ENCODE data around the gene KDM1B. TPM values are rescaled to one million over a fixed set of nuclear protein-coding genes. Genes with fewer than 3 reads are reported as not detected.

KDM1B gene
- total and polyA plus RNA-seq, 2 donors (not counting 1 experiment from before 2014, with no cell fraction given) = 12.0 to 26.1 TPM

DNA sequence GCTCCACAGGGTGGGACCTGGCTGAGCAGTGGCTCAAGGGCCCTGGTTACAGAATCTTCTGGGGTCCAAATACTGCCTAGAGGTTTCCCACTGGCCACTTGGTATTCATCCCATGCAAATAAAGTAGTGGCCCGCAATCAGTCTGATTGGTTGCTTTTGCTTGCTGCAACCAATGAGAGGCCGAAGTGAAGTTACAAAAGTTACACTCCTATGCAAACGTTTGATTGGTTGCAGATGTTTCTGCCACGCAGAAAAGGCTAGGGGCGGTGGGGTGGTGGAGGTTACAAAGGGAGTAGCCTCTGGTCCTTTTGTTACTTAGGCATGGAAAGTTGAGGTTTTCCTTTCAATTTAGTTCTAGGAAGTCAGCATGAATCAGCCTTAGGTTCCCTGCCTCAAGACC lies 29.1 kb upstream of the KDM1B start:
- no peak overlapping the region for H3K4me2 ChIP-seq (ENCODE audit: extremely low read depth, insufficient read depth, low read length)
- no peaks in the 10 kb centered on the region for H3K9me3 ChIP-seq (ENCODE audit: control insufficient read depth, insufficient read depth, low read depth, low read length)
- no peaks in the 10 kb centered on the region for H3K79me2 ChIP-seq (ENCODE audit: control insufficient read depth, insufficient read depth, low read length)
- no peaks in the 10 kb centered on the region for H3K36me3 ChIP-seq (ENCODE audit: control insufficient read depth, insufficient read depth, low read length)
- H3K27ac ChIP-seq (ENCODE audit: insufficient read depth, low read length) = no peak overlapping the region
- no peak for TF ChIP-seq EZH2 (IDR thresholded peaks at IDR 0.05; ENCODE audit: low read length, missing control alignments)
- TF ChIP-seq, protein P1, sequence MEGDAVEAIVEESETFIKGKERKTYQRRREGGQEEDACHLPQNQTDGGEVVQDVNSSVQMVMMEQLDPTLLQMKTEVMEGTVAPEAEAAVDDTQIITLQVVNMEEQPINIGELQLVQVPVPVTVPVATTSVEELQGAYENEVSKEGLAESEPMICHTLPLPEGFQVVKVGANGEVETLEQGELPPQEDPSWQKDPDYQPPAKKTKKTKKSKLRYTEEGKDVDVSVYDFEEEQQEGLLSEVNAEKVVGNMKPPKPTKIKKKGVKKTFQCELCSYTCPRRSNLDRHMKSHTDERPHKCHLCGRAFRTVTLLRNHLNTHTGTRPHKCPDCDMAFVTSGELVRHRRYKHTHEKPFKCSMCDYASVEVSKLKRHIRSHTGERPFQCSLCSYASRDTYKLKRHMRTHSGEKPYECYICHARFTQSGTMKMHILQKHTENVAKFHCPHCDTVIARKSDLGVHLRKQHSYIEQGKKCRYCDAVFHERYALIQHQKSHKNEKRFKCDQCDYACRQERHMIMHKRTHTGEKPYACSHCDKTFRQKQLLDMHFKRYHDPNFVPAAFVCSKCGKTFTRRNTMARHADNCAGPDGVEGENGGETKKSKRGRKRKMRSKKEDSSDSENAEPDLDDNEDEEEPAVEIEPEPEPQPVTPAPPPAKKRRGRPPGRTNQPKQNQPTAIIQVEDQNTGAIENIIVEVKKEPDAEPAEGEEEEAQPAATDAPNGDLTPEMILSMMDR (conservative IDR thresholded peaks at IDR 0.05 in 1 of 2, IDR thresholded peaks at IDR 0.05 in 1 of 2; ENCODE audit: low read depth in 1 of 2, low read length in 2 of 2) = no peak
- H2AFZ ChIP-seq (ENCODE audit: low read length) = peak overlapping the region; percentile 10
- no peaks in the 10 kb centered on the region for H3K27me3 ChIP-seq (ENCODE audit: control insufficient read depth, insufficient read depth, low read length)
- no peak overlapping the region for H3K4me3 ChIP-seq (replicated peaks in 1 of 4; ENCODE audit: control extremely low read depth in 1 of 4, insufficient read depth in 1 of 4, low read depth in 3 of 4, low read length in 4 of 4)
- DNase-seq (ENCODE audit: low read depth in 2 of 2) = peak; percentile 5 to 15
- no peak overlapping the region for H3K9ac ChIP-seq (ENCODE audit: insufficient read depth, low read length)
- no peaks in the 10 kb centered on the region for H4K20me1 ChIP-seq (ENCODE audit: control insufficient read depth, extremely low read depth, insufficient read depth, low read length)
- H3K4me1 ChIP-seq (ENCODE audit: control insufficient read depth, extremely low read depth, insufficient read depth, low read length) = peaks cover 4% of the 10 kb centered on the region

DNA sequence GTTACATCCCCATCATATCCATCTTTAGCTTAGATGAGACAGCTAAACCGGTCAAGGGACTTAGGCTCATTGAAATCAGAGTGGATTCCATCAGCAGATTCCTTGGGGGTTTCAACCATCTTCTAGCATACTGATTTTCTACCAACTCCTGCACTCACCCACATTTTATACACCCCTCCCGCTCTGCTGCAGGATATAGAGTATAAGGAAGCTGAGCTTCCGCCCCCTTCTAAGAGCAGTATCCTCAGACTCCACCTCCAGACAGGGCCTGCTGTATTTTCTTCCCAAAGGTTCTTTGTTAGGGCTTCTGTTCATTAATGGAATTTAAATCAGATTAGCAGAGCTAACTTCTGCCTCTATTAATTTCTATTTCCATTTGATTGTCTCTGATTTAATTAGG lies 22.9 kb upstream of the KDM1B start:
- TF ChIP-seq, protein P1 (conservative IDR thresholded peaks at IDR 0.05 in 1 of 2, IDR thresholded peaks at IDR 0.05 in 1 of 2; ENCODE audit: low read depth in 1 of 2, low read length in 2 of 2) = no peak
- no peak for TF ChIP-seq EZH2 (IDR thresholded peaks at IDR 0.05; ENCODE audit: low read length, missing control alignments)
- H3K4me3 ChIP-seq (replicated peaks in 1 of 4; ENCODE audit: control extremely low read depth in 1 of 4, insufficient read depth in 1 of 4, low read depth in 3 of 4, low read length in 4 of 4) = no peak overlapping the region
- no peak overlapping the region for H3K4me2 ChIP-seq (ENCODE audit: extremely low read depth, insufficient read depth, low read length)
- H3K27ac ChIP-seq (ENCODE audit: insufficient read depth, low read length) = no peak overlapping the region
- no peaks in the 10 kb centered on the region for H3K9me3 ChIP-seq (ENCODE audit: control insufficient read depth, insufficient read depth, low read depth, low read length)
- no peaks in the 10 kb centered on the region for H3K4me1 ChIP-seq (ENCODE audit: control insufficient read depth, extremely low read depth, insufficient read depth, low read length)
- peaks cover 2% of the 10 kb centered on the region for H3K36me3 ChIP-seq (ENCODE audit: control insufficient read depth, insufficient read depth, low read length)
- no peaks in the 10 kb centered on the region for H3K27me3 ChIP-seq (ENCODE audit: control insufficient read depth, insufficient read depth, low read length)
- no peaks in the 10 kb centered on the region for H4K20me1 ChIP-seq (ENCODE audit: control insufficient read depth, extremely low read depth, insufficient read depth, low read length)
- H3K9ac ChIP-seq (ENCODE audit: insufficient read depth, low read length) = no peak overlapping the region
- no peak overlapping the region for H2AFZ ChIP-seq (ENCODE audit: low read length)
- no peaks in the 10 kb centered on the region for H3K79me2 ChIP-seq (ENCODE audit: control insufficient read depth, insufficient read depth, low read length)
- DNase-seq (ENCODE audit: low read depth in 2 of 2) = no peak

DNA sequence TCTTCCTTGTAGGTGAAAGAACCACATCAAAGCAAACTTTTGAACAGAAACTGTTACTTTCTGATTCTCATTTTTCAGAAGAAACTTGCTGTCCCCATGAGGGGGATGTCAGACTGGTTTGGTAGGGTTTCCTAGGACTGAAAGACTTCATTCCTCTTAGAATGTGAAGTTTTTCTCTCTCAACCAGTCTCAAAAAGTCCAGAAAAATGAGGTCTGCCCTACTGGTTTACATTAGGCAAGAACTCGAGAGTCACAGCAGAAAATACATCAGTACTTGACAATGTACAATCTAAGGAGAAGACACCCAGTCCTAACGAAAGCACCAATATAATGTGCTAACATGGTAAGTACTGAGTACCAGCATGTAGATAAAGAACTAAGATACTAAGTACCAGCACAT lies 20.1 kb upstream of the KDM1B start:
- peaks cover 2% of the 10 kb centered on the region for H3K36me3 ChIP-seq (ENCODE audit: control insufficient read depth, insufficient read depth, low read length)
- no peak for DNase-seq (ENCODE audit: low read depth in 2 of 2)
- TF ChIP-seq, protein P1 (conservative IDR thresholded peaks at IDR 0.05 in 1 of 2, IDR thresholded peaks at IDR 0.05 in 1 of 2; ENCODE audit: low read depth in 1 of 2, low read length in 2 of 2) = no peak
- TF ChIP-seq EZH2 (IDR thresholded peaks at IDR 0.05; ENCODE audit: low read length, missing control alignments) = no peak
- H3K79me2 ChIP-seq (ENCODE audit: control insufficient read depth, insufficient read depth, low read length) = no peaks in the 10 kb centered on the region
- H3K27ac ChIP-seq (ENCODE audit: insufficient read depth, low read length) = no peak overlapping the region
- H2AFZ ChIP-seq (ENCODE audit: low read length) = no peak overlapping the region
- no peak overlapping the region for H3K4me3 ChIP-seq (replicated peaks in 1 of 4; ENCODE audit: control extremely low read depth in 1 of 4, insufficient read depth in 1 of 4, low read depth in 3 of 4, low read length in 4 of 4)
- H3K9me3 ChIP-seq (ENCODE audit: control insufficient read depth, insufficient read depth, low read depth, low read length) = no peaks in the 10 kb centered on the region
- no peak overlapping the region for H3K4me2 ChIP-seq (ENCODE audit: extremely low read depth, insufficient read depth, low read length)
- no peak overlapping the region for H3K9ac ChIP-seq (ENCODE audit: insufficient read depth, low read length)
- H4K20me1 ChIP-seq (ENCODE audit: control insufficient read depth, extremely low read depth, insufficient read depth, low read length) = no peaks in the 10 kb centered on the region
- no peaks in the 10 kb centered on the region for H3K27me3 ChIP-seq (ENCODE audit: control insufficient read depth, insufficient read depth, low read length)
- no peaks in the 10 kb centered on the region for H3K4me1 ChIP-seq (ENCODE audit: control insufficient read depth, extremely low read depth, insufficient read depth, low read length)
